Testis (tissue), 2 donors: ENCODE results near the gene FAM3B.

Experiments
- POLR2A ChIP-seq: fragments of 450-650 bp; IDR thresholded peaks from one replicate; pipeline ENCODE4 v1.6.1; 2017; ENCODE audit warnings: antibody characterized with exemption, mild to moderate bottlenecking, moderate library complexity
- TF ChIP-seq, protein P1 (sequence below), 3 experiments: fragments of 450-650 bp in 2 of 3; fragments of 200-600 bp in 1 of 3; sonication (generic) in 1 of 3; IDR thresholded peaks; one replicate each; pipeline ENCODE4 v1.5.1; 2016 to 2019; ENCODE audit warnings: antibody characterized with exemption in 3 of 3, mild to moderate bottlenecking in 2 of 3, moderate library complexity in 1 of 3

DNA sequence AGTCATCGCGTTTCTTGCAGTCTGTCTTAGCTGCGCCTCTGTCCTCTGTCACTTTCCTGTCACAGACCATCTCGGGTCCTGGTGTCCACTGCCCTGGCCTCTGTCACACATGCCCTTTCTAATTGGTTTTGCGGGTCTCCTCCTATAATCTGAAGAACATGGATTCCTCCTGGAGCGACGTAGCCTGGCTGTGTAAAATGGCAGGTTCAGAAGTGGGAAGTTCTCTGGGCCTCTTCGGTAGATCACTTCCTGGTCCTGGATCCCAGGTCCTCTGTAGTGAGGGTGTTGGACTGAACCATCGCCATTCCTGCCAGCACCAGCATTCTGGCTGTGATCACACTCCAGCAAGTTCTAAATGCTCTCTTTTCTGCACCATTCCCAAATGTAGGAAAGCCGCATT, 857 bp downstream of the FAM3B start:
- TF ChIP-seq, protein P1, sequence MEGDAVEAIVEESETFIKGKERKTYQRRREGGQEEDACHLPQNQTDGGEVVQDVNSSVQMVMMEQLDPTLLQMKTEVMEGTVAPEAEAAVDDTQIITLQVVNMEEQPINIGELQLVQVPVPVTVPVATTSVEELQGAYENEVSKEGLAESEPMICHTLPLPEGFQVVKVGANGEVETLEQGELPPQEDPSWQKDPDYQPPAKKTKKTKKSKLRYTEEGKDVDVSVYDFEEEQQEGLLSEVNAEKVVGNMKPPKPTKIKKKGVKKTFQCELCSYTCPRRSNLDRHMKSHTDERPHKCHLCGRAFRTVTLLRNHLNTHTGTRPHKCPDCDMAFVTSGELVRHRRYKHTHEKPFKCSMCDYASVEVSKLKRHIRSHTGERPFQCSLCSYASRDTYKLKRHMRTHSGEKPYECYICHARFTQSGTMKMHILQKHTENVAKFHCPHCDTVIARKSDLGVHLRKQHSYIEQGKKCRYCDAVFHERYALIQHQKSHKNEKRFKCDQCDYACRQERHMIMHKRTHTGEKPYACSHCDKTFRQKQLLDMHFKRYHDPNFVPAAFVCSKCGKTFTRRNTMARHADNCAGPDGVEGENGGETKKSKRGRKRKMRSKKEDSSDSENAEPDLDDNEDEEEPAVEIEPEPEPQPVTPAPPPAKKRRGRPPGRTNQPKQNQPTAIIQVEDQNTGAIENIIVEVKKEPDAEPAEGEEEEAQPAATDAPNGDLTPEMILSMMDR (IDR thresholded peaks at IDR 0.05), result no peak
- no peak for TF ChIP-seq POLR2A
